GM12878 (cell line): ENCODE results near the gene ZNF407.

Source experiments
- MTA2 ChIP-seq: fragments of 450-650 bp; IDR thresholded peaks from 2 replicates; pipeline ENCODE4 v1.6.1; 2016; ENCODE audit warnings: low read depth, mild to moderate bottlenecking, moderate library complexity
- POLR2A ChIP-seq: IDR thresholded peaks from 2 replicates; pipeline ENCODE4 v1.6.1; 2011; ENCODE audit warnings: low read depth, mild to moderate bottlenecking, low read length
- TAF1 ChIP-seq: IDR thresholded peaks from 2 replicates; pipeline ENCODE4 v1.6.1; 2011; ENCODE audit warnings: mild to moderate bottlenecking, low read depth, low read length, borderline replicate concordance
- ZZZ3 ChIP-seq: IDR thresholded peaks from 2 replicates; pipeline ENCODE4 v1.6.1; 2011; ENCODE audit warnings: low read depth; ENCODE audit not compliant: control insufficient read depth, insufficient read length

GRCh38 chr18:74784752-74785151, 187.1 kb downstream of the ZNF407 start:
- TF ChIP-seq MTA2: no peak
- TF ChIP-seq POLR2A: no peak
- TF ChIP-seq TAF1: no peak
- no peak for TF ChIP-seq ZZZ3
